Mucosa of descending colon (tissue), 3 donors: ENCODE results near the gene NPAS3. TPM values are rescaled to one million over a fixed set of nuclear protein-coding genes. Genes with fewer than 3 reads are reported as not detected.

ENCODE experiments used
- ATAC-seq: fragments of 200-7000 bp; cut with Tn5 transposase; one replicate; pipeline ENCODE4 v1.9.1; 2020; ENCODE audit warnings: mild to moderate bottlenecking, moderate library complexity
- DNase-seq, 3 donors: peaks; one replicate each; pipeline ENCODE4 v3.0.0-alpha.2; 2020
- H3K36me3 ChIP-seq: fragments of 200-600 bp; one replicate; pipeline ENCODE4 v1.8.0; 2021; ENCODE audit warnings: low read depth, mild to moderate bottlenecking
- H3K4me1 ChIP-seq: fragments of 200-600 bp; one replicate; pipeline ENCODE4 v1.8.0; 2021; ENCODE audit warnings: low read depth, mild to moderate bottlenecking
- H3K4me3 ChIP-seq: fragments of 200-600 bp; one replicate; pipeline ENCODE4 v1.8.0; 2021; ENCODE audit warnings: mild to moderate bottlenecking
- H3K9me3 ChIP-seq: fragments of 200-600 bp; one replicate; pipeline ENCODE4 v1.8.0; 2021; ENCODE audit warnings: mild to moderate bottlenecking
- intact Hi-C, 2 donors: fragments of 100-400 bp; cut with DNase I in 1 of 2; cut with micrococcal nuclease in 1 of 2; formaldehyde crosslinking; loops; one replicate each; pipeline versions ENCODE4 v1.11.0 to v1.11.1; 2022; cut with DNase I, micrococcal nuclease
- total RNA-seq, 3 donors: library from RNA; stranded (reverse); fragmentation: NEBNext Ultra II Directional in 2 of 3; extraction: Animal tissue kit (Norgen Biotek cat#: 25700) in 2 of 3; gene quantifications; one replicate each; pipeline versions ENCODE4 v1.2.1 to v1.2.4, GENCODE V29; 2021 to 2023
- TF ChIP-seq, protein P1 (sequence below): fragments of 200-600 bp; IDR thresholded peaks from one replicate; pipeline ENCODE4 v1.8.0; 2022; ENCODE audit warnings: antibody characterized with exemption, mild to moderate bottlenecking
- donor health status: DM: no; HTN: no; CAD: no; lungs with moderate emphysema.
- donor health status: DM: no; HTN: no; CAD: no.
- donor health status: DM: no; HTN: yes; CAD: no.

The NPAS3 gene
- total RNA-seq, 3 donors from 2014 or later, result 0.65 to 9.7 (median 2.0) TPM

- ATAC-seq (no peak), DNase-seq (no peak)
- intact Hi-C loops, result no loop called here
- Histone ChIP-seq H3K36me3 (no peaks in the 10 kb centered on the region), H3K9me3 (no peaks in the 10 kb centered on the region), H3K4me1 (no peaks in the 10 kb centered on the region), H3K4me3 (no peak overlapping the region)
- TF ChIP-seq, protein P1, sequence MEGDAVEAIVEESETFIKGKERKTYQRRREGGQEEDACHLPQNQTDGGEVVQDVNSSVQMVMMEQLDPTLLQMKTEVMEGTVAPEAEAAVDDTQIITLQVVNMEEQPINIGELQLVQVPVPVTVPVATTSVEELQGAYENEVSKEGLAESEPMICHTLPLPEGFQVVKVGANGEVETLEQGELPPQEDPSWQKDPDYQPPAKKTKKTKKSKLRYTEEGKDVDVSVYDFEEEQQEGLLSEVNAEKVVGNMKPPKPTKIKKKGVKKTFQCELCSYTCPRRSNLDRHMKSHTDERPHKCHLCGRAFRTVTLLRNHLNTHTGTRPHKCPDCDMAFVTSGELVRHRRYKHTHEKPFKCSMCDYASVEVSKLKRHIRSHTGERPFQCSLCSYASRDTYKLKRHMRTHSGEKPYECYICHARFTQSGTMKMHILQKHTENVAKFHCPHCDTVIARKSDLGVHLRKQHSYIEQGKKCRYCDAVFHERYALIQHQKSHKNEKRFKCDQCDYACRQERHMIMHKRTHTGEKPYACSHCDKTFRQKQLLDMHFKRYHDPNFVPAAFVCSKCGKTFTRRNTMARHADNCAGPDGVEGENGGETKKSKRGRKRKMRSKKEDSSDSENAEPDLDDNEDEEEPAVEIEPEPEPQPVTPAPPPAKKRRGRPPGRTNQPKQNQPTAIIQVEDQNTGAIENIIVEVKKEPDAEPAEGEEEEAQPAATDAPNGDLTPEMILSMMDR, result no peak
Observed at GRCh38 chr14:33063521-33063920, 124.8 kb downstream of the NPAS3 start.

DNA sequence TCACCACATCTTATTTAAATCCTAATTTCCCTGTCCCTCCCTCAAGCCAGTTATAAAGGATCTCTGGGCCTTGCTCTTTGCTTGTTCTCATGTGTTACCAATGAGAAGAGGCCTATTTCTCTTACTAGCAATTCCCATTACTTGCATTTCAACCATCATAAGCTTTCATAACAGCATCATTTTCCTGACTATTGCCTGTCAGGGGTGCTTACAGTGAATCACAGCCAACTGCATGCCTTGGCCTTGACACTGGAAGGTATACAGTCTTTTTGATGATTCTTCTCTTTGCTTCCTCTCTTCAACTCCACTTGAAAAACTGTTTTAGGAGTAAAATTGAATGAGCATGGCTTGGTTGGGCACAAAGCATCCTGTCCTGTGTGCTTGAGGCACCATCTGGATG, 127.0 kb downstream of the NPAS3 start:
- ATAC-seq (no peak), DNase-seq (no peak)
- no peaks in the 10 kb centered on the region for H3K9me3 ChIP-seq
- intact Hi-C loops, result no loop called here
- H3K36me3 ChIP-seq, result no peaks in the 10 kb centered on the region
- no peaks in the 10 kb centered on the region for H3K4me1 ChIP-seq
- TF ChIP-seq, protein P1, result no peak
- H3K4me3 ChIP-seq, result no peak overlapping the region

- ATAC-seq (no peak), DNase-seq (no peak)
- intact Hi-C loops, result no loop called here
- Histone ChIP-seq H3K4me1 (no peaks in the 10 kb centered on the region), H3K9me3 (no peaks in the 10 kb centered on the region), H3K4me3 (no peak overlapping the region), H3K36me3 (no peaks in the 10 kb centered on the region)
- TF ChIP-seq, protein P1, result no peak
Observed at GRCh38 chr14:33068040-33068439, 129.4 kb downstream of the NPAS3 start.

- intact Hi-C loops, result no loop called here
- no peaks in the 10 kb centered on the region for H3K9me3 ChIP-seq
Observed at GRCh38 chr14:33068626-33069025, 129.9 kb downstream of the NPAS3 start.

GRCh38 chr14:33070475-33070874, 131.8 kb downstream of the NPAS3 start:
- H3K4me1 ChIP-seq, result no peaks in the 10 kb centered on the region
- H3K4me3 ChIP-seq, result no peak overlapping the region
- DNase-seq, result no peak
- intact Hi-C loops, result no loop called here
- H3K9me3 ChIP-seq, result no peaks in the 10 kb centered on the region
- ATAC-seq, result no peak
- TF ChIP-seq, protein P1, result no peak
- H3K36me3 ChIP-seq, result no peaks in the 10 kb centered on the region

More at GRCh38 chr14:33068626-33069025, 129.9 kb downstream of the NPAS3 start:
- ATAC-seq, result no peak
- no peak for DNase-seq
- TF ChIP-seq, protein P1, result no peak
- Histone ChIP-seq H3K36me3 (no peaks in the 10 kb centered on the region), H3K4me1 (no peaks in the 10 kb centered on the region), H3K4me3 (no peak overlapping the region)

- no peak for ATAC-seq
- Histone ChIP-seq H3K4me3 (no peak overlapping the region), H3K9me3 (no peaks in the 10 kb centered on the region), H3K36me3 (no peaks in the 10 kb centered on the region), H3K4me1 (no peaks in the 10 kb centered on the region)
- intact Hi-C loops, result no loop called here
- TF ChIP-seq, protein P1, result no peak
- DNase-seq, result no peak
Observed at GRCh38 chr14:33073023-33073422, 134.3 kb downstream of the NPAS3 start.
